GM21528 (cell line): ENCODE data around the gene DGKI.

Experiments
- ATAC-seq: cut with Tn5 transposase; IDR thresholded peaks from one replicate; pipeline ENCODE4 v1.9.1; 2021; ENCODE audit warnings: mild to moderate bottlenecking, moderate library complexity; ENCODE audit not compliant: unreplicated experiment, low FRiP score

The DGKI gene

GRCh38 chr7:137564677-137565076, 282.1 kb downstream of the DGKI start:
- ATAC-seq, result no peak

- ATAC-seq, result no peak
Measured at GRCh38 chr7:137563981-137564380, 282.8 kb downstream of the DGKI start.

- ATAC-seq, result no peak
Measured at GRCh38 chr7:137547485-137547884, 299.3 kb downstream of the DGKI start.

GRCh38 chr7:137546671-137547070, 300.1 kb downstream of the DGKI start:
- no peak for ATAC-seq

- ATAC-seq, result no peak
Measured at GRCh38 chr7:137546009-137546408, 300.8 kb downstream of the DGKI start.

- no peak for ATAC-seq
Measured at GRCh38 chr7:137545059-137545716, 301.6 kb downstream of the DGKI start.

- ATAC-seq, result no peak
Measured at GRCh38 chr7:137544453-137545058, 302.2 kb downstream of the DGKI start.

GRCh38 chr7:137539111-137539715, 307.6 kb downstream of the DGKI start:
- ATAC-seq, result no peak

GRCh38 chr7:137538361-137538762, 308.4 kb downstream of the DGKI start:
- ATAC-seq, result no peak

- ATAC-seq, result no peak
Measured at GRCh38 chr7:137535579-137535978, 311.2 kb downstream of the DGKI start.

- ATAC-seq, result no peak
Measured at GRCh38 chr7:137531671-137532070, 315.1 kb downstream of the DGKI start.

- ATAC-seq, result no peak
Measured at GRCh38 chr7:137527634-137528033, 319.1 kb downstream of the DGKI start.

- ATAC-seq, result no peak
Measured at GRCh38 chr7:137523171-137523570, 323.6 kb downstream of the DGKI start.

- no peak for ATAC-seq
Measured at GRCh38 chr7:137521451-137521850, 325.3 kb downstream of the DGKI start.

GRCh38 chr7:137519947-137520346, 326.8 kb downstream of the DGKI start:
- ATAC-seq, result no peak

- ATAC-seq, result no peak
Measured at GRCh38 chr7:137519181-137519691, 327.5 kb downstream of the DGKI start.

- ATAC-seq, result no peak
Measured at GRCh38 chr7:137513091-137513490, 333.7 kb downstream of the DGKI start.

- no peak for ATAC-seq
Measured at GRCh38 chr7:137507096-137507495, 339.7 kb downstream of the DGKI start.

GRCh38 chr7:137506031-137506430, 340.7 kb downstream of the DGKI start:
- no peak for ATAC-seq

GRCh38 chr7:137501562-137501961, 345.2 kb downstream of the DGKI start:
- ATAC-seq, result no peak

- no peak for ATAC-seq
Measured at GRCh38 chr7:137492889-137493288, 353.9 kb downstream of the DGKI start.

GRCh38 chr7:137489880-137490279, 356.9 kb downstream of the DGKI start:
- no peak for ATAC-seq
